OCI-LY1 (cell line): ENCODE data around the gene GPR180.

Experiments used
- CTCF ChIP-seq: fragments of 200-600 bp; sonication (generic), shearing (Covaris generic); IDR thresholded peaks from 2 replicates; pipeline ENCODE4 v1.5.1; 2017; ENCODE audit warnings: mild to moderate bottlenecking, antibody characterized with exemption, low read length, moderate library complexity, mixed read lengths
- EZH2 ChIP-seq: fragments of 200-600 bp; sonication (generic), shearing (Covaris generic); IDR thresholded peaks from 2 replicates; pipeline ENCODE4 v1.8.0; 2017; ENCODE audit warnings: borderline replicate concordance, mixed run types, mild to moderate bottlenecking, antibody characterized with exemption, low read length, moderate library complexity, mixed read lengths

GRCh38 chr13:94678845-94679244 lies 77.2 kb downstream of the GPR180 start:
- TF ChIP-seq CTCF (no peak), EZH2 (no peak)
